ENCODE measurements around the gene ID4.

DNA sequence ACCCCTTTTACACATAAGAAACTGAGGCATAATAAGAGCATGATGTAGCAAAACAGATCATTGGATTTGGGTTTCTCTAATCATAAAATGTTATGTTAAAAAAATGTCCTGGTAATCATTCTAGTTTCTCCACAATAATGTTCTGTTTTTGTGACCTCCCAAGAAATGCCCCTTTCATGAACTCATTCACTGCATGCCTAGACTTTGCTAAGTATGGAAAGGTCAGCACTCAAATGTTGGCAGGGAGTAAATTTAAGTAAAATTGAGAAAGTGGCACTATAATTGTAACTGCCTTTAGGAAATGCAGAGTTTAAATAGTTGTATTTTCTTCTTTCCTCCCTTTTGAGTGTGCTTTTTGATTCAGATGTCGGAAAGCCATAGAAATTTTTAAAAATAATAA is 48.5 kb upstream of the ID4 start:
- TF ChIP-seq, protein P1, sequence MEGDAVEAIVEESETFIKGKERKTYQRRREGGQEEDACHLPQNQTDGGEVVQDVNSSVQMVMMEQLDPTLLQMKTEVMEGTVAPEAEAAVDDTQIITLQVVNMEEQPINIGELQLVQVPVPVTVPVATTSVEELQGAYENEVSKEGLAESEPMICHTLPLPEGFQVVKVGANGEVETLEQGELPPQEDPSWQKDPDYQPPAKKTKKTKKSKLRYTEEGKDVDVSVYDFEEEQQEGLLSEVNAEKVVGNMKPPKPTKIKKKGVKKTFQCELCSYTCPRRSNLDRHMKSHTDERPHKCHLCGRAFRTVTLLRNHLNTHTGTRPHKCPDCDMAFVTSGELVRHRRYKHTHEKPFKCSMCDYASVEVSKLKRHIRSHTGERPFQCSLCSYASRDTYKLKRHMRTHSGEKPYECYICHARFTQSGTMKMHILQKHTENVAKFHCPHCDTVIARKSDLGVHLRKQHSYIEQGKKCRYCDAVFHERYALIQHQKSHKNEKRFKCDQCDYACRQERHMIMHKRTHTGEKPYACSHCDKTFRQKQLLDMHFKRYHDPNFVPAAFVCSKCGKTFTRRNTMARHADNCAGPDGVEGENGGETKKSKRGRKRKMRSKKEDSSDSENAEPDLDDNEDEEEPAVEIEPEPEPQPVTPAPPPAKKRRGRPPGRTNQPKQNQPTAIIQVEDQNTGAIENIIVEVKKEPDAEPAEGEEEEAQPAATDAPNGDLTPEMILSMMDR (IDR thresholded peaks at IDR 0.05) = no peak
- no peak for TF ChIP-seq POLR2AphosphoS5 (IDR thresholded peaks at IDR 0.05)
- no peak for TF ChIP-seq POLR2A (IDR thresholded peaks at IDR 0.05)

Measured in prostate gland (tissue), 2 donors.